LHCN-M2 (cell line): ENCODE data around the gene XXYLT1. TPM values are rescaled to one million over a fixed set of nuclear protein-coding genes. Genes with fewer than 3 reads are reported as not detected.
"Not testable (repeated sequence)": the region's sequence is repeated elsewhere in the genome, so short reads cannot be mapped to it uniquely, and the experiment has no call there.

Source experiments
- DNase-seq: peaks from one replicate; pipeline ENCODE4 v3.0.0-alpha.2; 2012; ENCODE audit warnings: low read depth
- total RNA-seq: library from RNA; depleted of rRNA; stranded (reverse); fragments of >200 nt; gene quantifications from 2 replicates; pipeline ENCODE4 v1.2.3, GENCODE V29; 2014

The XXYLT1 gene
- total RNA-seq, 1 experiment from 2014 or later = 19.2 TPM

DNA sequence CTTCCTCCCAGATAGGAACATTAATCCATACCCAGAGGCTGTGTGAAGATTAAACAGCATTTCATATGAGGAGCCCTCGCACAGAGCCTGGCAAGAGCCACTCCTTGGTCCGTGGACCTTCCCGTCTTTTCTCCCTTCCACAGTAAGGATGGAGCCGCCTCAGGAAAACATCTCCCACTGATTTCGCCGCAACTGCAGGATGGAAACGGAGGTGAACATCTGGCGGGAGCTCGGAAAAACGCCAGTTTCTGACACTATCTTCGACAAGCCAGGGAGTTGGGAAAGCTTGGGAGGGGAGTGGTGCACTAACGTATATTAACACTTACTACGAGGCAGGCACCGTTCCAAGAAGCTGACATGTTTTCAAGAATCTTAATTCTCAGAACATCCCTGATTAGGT is 157.9 kb downstream of the XXYLT1 start:
- no peak for DNase-seq

DNA sequence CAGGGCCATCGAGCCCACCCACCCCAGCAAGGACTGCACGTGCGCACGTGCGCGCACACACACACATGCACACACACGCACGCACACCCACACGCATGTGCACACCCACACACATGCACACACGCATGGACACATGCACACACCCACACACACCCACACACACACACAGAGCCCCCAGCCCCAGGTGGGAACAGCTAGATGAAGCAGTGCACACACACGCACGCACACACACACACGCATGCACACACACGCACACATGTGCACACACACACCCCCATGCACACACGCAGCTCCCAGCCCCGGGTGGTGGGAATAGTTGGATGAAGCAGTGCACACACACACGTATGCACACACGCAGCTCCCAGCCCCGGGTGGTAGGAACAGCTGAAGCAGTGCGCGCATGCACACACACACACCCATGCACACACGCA is 158.6 kb downstream of the XXYLT1 start:
- no peak for DNase-seq

DNA sequence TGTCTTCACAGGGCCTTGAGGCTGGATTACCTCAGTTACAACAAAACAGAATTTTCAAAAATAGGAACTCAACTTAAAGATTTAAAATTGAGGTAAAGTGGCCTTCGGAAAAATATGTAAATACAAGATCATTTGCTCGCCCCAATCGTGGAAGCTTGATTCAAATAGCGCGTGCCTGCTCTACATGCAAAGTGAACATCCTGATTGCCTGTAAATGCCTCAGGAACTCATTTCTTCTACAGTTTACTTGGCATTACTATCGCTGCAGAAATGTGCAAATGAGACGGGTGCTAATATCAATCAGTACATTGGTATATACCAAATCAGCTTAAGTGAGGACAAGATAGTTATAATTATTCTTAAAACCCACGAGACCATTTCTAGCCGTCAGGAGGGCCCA is 159.2 kb downstream of the XXYLT1 start:
- DNase-seq = no peak

DNA sequence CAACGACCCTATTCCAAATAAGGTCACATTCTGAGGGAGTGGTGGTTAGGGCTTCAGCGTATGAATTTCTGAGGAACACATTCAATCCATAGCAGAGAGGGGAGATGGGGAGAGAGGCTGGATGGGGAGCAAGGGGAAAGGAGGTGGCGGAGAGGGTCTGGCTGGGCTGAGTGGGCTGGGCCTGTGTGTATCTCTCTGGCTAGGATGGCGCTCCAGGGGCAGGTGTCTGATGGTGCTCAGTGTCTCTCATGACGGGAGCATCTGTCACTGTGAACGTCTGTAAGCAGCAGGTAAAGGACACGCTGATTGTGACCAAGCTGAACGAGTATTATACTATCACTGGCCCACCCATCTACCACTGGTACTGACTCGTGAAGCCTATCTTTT is 159.6 kb downstream of the XXYLT1 start:
- no peak for DNase-seq

DNA sequence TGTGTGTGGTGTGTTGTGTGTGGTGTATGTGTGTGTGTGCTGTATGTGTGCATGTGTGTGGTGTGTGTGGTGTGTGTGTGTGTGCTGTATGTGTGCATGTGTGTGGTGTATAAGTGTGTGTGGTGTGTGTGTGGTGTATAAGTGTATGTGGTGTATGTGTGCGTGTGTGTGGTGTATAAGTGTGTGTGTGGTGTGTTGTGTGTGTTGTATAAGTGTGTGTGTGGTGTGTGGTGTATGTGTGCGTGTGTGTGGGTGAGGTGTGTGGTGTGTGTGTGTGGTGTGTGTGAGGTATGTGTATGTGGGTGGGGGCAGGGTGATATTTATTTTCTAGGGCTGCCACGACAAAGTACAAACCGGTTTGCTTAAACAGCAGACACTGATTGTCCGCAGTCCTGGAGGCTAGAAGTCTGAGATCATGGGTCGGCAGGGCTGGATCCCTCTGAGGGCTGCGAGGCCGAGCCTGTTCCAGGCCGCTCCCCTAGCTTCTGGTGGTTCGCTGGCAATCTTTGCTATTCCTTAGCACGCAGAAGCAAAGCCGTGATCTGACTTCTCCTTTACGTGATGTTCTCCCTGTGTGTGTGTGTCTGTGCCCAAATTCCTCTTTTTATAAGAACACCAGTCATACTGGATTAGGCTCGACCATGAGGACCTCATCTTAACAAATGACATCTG is 160.2 kb downstream of the XXYLT1 start:
- DNase-seq = no peak

DNA sequence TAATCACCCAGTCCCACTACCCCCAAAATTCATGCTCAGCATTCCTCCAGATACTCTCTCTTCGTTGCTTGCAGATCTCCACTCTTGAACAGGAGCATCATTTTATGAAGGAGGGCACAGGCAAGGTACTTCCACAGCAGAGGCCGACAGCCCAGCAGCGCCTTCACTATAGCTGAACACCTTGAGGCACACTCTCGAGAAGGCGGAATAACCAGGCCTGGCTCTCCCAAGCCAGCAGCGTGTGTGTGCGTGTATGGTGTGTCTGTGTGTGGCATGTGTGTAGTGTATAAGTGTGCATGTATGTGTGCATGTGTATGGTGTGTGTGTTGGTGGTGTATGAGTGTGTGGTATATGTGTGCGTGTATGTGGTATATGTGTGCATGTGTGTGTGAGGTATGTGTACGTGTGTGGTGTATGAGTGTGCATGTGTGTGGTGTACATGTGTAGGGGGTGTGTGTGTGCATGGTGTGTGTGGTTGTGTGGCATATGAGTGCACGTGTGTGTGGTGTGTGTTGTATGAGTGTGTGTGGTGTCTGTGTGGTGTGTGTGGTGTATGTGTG is 161.8 kb downstream of the XXYLT1 start:
- no peak for DNase-seq

DNA sequence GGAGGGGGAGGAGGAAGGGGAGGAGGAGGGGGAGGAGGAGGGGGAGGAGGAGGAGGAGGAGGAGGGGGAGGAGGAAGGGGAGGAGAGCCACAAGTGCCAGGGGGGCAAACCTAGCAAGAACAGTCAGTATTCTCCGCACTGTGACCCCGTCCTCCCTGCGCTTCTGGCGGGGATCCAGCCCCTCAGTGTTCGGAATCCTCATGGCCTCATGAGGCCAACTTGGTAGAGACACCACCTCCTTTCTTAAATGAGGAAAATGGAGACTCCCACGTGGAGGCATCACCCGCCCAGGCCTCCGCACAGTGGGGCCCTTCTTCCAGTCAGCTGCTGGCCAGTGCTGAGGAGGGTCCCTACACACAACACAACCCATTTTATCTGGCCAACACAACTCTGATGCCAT is 163.4 kb downstream of the XXYLT1 start:
- no peak for DNase-seq

DNA sequence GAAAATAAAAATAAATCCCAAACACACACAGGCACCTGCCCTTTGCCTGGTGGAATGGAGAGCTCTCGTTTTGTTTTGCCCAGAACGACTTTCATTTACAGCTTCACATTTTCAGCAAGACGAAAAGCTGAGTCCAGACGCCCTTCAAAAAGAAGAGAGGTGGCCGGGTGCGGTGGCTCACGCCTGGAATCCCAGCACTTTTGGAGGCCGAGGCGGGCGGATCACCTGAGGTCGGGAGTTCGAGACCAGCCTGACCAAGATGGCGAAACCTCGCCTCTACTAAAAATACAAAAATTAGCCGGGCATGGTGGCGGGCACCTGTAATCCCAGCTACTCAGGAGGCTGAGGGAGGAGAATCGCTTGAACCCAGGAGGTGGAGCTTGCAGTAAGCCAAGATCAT is 163.9 kb downstream of the XXYLT1 start:
- not testable (repeated sequence) for DNase-seq

DNA sequence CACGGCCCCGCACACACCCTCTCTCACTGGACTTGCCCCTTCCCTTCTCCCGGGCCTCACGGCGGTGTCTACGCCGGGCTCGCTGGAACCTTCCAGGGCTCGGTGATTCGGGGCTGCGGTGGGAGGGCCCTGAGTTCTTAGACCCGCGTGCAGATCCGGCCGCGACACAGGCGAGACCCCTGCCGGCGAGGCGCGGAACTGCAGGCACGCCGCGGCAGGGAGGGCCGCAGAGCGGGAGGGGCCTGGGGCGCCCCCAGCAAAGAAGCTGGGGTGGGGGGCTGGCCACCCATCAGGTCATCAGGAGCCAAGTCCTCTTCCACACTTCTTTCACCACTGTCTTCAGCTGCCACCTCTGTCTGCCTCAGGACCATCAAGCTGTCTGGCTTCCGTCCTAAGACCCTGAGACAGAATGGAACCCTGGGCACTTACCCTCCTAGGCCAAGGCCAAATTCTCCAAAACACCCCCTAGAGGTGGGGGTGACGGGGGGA is 164.5 kb downstream of the XXYLT1 start:
- DNase-seq = peak; percentile 35

DNA sequence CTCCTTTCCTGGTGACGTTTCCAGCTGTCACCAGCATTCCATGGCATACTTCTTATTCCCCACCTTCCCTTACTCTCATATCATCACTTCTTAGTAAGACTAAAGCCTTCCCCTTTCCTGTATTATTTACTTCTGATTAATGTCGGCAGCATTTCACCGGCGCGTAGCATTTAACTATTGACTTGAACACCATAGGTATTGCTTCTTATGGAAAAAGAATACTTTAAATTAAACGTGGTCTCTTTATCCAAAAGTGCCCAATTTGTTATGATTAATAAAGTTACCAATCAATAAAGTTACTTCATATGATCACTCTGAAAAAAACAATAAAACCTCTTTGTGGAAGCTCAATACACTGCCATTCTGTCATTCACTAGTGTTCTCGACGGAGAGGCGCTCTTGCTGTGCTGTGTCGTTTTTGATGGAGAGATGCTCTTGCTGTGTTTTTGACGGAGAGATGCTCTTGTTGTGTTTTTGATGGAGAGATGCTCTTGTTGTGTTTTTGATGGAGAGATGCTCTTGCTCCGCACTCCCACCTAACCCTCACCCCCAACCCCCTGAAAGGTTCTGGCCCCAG is 165.0 kb downstream of the XXYLT1 start:
- DNase-seq = no peak

DNA sequence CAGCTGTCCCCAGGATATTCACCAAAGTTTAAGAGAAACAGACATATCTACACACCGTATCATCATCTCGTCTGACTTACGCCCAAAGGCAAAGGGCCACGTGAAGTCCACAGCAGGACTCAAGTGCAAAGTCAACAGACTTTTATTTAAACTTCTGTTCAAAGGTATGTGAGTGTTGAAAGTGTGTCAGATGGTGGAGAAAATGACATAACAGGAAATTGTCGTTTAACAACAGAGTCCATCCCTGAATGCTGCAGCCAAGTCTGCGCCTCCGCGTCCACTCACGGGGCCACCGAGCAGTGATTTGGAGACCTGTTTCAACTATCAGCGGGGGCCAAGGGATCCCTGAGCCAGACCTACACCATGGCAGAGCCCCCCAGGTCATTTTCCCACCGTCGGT is 165.6 kb downstream of the XXYLT1 start:
- no peak for DNase-seq

DNA sequence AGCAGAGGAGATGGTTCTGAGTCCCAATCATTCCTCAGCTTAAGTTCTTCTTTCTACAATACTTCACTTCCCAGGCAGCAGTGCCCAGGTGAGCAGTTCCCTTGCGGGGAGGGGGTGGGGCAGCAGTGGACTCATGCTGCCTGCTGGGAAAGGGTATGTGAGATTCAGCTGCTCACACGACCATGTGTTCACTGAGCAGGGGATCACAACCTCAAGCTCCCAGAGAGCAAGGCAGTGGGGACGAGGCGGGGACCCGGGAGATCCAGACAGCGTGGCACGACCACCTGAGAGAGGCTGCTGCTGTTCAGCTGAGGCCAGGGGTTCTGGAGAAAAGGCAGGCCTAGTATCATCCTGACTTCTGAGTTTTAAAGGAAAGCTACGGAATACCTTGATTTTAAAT is 166.6 kb downstream of the XXYLT1 start:
- DNase-seq = no peak

DNA sequence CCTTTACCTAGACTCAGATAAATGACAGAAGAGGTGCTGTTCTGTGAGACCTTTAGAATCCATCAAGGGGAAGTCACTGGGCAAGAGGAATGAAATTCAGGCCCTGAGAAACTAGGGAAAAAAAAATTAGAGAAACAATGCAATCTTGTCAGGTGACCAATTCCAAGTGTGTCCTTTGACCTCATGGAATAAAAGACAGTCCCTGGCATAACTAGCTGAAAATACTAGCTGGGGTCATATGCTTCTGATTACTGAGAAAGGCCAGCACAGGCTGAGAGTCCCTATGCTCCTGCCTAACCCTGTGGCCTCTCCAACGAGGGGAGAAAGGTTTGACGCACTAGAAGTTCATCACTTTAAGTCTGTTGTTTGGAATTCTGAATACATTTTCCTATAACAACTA is 167.3 kb downstream of the XXYLT1 start:
- no peak for DNase-seq

DNA sequence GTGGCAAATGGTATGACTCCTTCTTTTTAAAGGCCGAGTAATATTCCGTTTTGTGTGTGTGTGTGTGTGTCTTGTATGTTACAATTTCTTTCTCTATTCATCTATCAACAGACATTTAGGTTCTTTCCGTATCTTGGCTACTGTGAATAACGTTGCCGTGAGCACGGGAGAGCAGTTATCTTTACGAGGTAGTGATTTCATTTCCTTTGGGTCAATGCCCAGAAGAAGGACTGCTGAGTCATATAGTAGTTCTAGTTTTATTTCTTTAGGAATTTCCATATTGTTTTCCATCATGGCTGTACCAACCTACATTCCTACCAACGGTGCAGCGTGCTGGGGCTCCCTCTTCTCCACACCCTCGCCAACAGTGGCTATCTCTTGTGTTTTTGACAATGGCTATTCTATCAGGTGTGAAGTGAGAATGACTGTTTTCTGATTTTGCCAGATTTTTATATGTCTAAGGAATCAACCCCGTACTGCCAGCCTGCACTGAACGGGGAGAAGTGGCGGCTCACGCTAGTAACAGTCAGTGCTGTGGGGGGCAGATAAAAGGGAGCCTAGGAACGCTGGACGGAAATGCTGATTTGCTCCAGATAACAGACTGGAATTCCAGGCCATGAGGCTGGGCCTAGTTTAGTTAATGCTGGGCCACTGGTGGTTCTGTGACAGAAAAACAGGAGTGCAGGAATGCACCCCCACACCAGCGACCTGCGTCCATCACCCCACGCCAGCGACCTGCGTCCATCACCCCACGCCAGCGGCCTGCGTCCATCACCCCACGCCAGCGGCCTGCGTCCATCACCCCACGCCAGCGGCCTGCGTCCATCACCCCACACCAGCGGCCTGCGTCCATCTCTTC is 168.1 kb downstream of the XXYLT1 start:
- DNase-seq = peak; percentile 88

DNA sequence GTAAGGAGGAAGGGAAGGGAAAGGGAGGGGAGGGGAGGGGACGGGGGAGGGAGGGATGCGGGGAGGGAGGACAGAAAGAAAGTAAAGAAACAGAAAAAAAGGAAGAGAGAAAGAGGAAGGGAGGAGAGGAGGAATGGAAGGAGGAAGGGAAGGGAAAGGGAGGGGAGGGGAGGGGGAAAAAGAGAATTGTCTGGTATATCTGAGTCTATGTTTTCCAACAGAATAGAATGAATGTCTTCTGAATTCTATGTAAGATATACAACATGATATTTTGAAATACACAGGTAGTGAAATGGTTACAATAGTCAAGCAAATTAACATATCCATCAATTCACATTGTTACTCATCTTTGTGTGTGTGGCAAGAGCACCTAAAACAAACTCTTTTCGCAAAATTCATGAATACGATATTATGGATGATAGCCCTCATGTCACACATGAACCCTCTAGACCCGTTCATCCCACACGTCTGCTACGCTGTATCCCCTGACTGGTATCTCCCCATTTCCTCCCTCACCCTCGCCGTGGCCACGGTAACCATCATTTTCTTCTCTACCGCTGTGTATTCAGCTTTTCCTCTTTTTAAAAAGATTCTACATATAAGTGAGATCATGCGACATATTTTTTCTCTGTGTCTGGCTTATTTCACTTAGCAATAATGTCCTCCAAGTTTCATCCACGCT is 168.9 kb downstream of the XXYLT1 start:
- no peak for DNase-seq

DNA sequence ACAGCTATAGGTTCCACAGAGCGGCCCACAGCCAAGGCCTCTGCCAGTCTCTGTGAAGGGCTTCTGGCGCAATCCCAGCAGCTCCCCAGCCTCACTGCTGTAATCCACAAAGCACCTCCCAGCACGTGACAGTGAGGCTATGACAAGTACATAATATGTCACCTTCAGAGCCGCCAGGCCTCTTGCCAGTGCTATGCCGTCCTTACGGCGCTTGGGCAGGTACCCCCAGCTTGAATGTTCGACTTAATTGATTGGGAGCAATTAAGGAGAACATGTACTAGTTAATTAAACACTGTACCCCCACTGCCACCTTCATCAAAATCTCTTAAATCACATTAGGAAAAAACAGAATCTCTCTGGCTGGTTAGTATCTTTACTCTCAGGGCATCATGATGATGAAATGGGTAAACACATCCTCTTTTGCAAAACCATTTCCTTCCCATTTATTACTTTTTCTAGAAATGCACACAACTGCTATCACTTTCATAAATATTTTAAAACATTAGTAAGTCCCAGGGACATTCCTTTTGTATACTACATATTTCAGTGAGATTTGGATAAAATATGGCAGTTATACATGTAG is 169.9 kb downstream of the XXYLT1 start:
- DNase-seq = no peak

DNA sequence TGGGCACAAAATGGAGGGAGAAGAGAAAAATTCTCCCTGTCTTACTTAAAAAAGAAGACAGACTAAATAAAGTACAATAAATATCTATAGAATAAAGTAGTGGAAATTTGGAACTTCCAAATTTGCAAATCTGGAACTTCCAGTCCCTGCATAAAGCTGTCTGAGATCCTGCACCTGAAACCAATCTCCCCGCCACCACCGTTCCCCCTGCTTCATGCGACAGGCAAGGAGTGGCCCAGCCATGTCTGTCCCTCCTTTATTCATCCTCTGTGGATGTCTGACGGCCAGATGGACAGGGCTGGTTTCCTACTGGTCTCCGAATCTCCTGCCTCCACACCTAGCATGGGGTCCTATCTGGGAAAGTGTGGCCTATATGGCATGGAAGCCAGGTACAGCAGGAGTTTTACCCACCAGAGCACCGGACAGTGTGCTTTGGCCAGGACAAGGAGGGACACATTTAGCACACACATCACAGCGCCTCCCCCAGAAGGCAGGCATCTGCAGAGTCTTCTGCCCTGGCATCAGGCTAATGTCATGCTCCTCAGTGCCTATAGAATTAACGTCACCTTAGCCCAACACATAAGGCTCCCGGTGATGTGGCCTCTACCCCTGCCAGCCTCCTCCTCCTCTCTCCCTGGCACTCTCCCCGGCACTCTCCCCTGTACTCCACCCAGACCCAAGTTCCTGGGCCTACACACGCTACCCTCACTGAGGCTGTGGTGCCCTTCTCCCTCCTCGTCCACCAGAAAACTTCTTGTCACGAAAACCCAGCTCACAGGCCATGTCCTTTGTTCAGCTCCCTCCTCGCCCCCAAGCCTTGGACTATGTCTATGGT is 170.8 kb downstream of the XXYLT1 start:
- no peak for DNase-seq

DNA sequence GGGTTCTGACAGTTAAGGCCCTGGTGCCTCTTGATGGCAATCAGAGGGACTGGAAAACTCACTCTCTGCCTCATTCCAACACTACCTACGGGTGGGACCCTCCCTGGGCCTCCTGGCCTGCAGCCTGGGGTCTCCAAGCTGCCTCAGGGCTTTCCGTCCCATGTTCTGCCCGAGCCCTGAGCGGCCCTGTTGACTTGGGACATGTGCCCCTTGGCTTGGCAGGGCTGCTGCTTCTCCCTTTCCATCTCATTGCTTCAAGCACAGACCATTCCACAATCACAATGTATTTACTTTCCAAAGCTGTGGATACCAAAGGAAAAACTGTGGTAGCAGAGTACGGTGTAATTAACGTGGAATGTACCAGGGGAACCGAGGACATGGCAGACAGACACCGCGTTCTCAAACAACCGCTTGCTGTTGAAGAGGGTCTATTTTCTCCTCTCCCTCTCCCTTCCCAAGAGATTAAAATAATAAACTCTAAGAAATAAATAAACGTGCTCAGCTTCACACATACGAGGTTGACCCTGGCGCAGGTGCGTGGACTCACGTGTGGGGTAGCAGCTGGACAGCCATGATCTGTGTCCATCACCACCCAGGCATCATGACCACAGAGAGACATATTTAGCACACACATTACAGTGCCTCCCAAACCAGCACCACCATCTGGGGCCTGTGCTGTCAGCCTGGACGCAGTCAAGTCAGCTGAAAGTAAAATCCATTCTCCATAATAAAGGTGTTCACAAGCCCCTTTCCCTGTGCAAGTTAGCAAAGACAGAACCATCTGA is 172.0 kb downstream of the XXYLT1 start:
- no peak for DNase-seq
